ENCODE data around the gene EVX1. TPM values are rescaled to one million over a fixed set of nuclear protein-coding genes. Genes with fewer than 3 reads are reported as not detected.

Gene EVX1
- total RNA-seq, 1 donor from 2014 or later: not detected

DNA sequence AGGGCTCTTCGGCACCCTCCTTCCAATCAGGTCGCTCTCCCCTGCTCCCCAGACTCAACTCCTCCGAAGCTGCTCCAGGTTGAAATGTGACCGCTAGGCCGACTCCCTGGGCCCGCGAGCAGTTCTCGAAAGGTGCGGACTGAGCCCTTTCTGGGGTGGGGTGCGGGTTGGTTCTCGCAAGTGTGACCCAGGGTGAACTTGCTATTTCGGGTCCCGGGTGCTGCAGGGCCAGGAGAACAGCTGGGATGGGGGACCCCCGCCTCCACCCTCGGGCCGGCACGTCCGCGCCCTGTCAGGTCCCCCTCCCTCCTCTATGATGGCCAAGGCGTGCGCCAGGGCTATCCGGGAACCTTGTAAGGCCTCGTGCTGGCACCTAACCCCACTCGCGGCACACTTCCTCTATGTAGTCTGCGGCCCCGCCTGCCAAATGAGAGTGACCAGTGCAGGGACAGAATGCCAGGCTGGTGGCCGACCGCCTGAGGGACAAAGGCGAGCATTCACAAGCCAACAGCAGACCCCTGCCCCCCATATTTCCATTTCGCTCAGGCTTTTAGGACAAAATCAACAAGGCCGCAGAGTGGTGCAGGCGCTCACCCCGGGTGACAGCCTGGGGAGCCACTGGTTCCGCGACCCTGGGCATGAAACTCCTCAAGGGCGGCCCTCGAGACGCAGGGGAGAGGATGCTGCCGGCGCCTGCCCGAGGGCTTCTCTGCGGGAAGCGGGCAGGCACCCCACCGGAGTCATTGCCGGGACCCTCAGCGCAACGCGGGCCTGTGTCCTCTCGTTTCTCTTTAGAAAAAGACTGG lies 29.0 kb upstream of the EVX1 start:
- no peak overlapping the region for H3K9ac ChIP-seq
- Mint-ChIP-seq H3K36me3 (no peaks in the 10 kb centered on the region), H3K4me1 (peaks cover 4% of the 10 kb centered on the region), H3K27me3 (ENCODE audit: insufficient read depth, low read depth) (peaks cover 91% of the 10 kb centered on the region), H3K4me3 (no peak overlapping the region), H3K27ac (no peak overlapping the region), H3K9me3 (peaks cover 2% of the 10 kb centered on the region)
- H3K27ac ChIP-seq: no peak overlapping the region
- DNase-seq (ENCODE audit: low spot score): no peak
- no peaks in the 10 kb centered on the region for H3K79me2 ChIP-seq (ENCODE audit: low read depth)
- no peaks in the 10 kb centered on the region for H3F3A ChIP-seq (ENCODE audit: low read depth)
- H3K27me3 ChIP-seq: peaks cover 100% of the 10 kb centered on the region
- H3K4me2 ChIP-seq: peak overlapping the region; percentile 61
- no peaks in the 10 kb centered on the region for H3K9me3 ChIP-seq (ENCODE audit: low read depth)
- H3K4me3 ChIP-seq: peak overlapping the region; percentile 25
- no peak overlapping the region for H2AFZ ChIP-seq (replicated peaks)
- TF ChIP-seq EZH2 (IDR thresholded peaks at IDR 0.05) (peak; percentile 94), EZH2phosphoT487 (IDR thresholded peaks at IDR 0.05) (peak; percentile 94)
- TF ChIP-seq, protein P1, sequence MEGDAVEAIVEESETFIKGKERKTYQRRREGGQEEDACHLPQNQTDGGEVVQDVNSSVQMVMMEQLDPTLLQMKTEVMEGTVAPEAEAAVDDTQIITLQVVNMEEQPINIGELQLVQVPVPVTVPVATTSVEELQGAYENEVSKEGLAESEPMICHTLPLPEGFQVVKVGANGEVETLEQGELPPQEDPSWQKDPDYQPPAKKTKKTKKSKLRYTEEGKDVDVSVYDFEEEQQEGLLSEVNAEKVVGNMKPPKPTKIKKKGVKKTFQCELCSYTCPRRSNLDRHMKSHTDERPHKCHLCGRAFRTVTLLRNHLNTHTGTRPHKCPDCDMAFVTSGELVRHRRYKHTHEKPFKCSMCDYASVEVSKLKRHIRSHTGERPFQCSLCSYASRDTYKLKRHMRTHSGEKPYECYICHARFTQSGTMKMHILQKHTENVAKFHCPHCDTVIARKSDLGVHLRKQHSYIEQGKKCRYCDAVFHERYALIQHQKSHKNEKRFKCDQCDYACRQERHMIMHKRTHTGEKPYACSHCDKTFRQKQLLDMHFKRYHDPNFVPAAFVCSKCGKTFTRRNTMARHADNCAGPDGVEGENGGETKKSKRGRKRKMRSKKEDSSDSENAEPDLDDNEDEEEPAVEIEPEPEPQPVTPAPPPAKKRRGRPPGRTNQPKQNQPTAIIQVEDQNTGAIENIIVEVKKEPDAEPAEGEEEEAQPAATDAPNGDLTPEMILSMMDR (IDR thresholded peaks at IDR 0.05): no peak
- H4K20me1 ChIP-seq (ENCODE audit: low read depth): peaks cover 59% of the 10 kb centered on the region
- H3K4me1 ChIP-seq: peaks cover 16% of the 10 kb centered on the region
- no peaks in the 10 kb centered on the region for H3K36me3 ChIP-seq

DNA sequence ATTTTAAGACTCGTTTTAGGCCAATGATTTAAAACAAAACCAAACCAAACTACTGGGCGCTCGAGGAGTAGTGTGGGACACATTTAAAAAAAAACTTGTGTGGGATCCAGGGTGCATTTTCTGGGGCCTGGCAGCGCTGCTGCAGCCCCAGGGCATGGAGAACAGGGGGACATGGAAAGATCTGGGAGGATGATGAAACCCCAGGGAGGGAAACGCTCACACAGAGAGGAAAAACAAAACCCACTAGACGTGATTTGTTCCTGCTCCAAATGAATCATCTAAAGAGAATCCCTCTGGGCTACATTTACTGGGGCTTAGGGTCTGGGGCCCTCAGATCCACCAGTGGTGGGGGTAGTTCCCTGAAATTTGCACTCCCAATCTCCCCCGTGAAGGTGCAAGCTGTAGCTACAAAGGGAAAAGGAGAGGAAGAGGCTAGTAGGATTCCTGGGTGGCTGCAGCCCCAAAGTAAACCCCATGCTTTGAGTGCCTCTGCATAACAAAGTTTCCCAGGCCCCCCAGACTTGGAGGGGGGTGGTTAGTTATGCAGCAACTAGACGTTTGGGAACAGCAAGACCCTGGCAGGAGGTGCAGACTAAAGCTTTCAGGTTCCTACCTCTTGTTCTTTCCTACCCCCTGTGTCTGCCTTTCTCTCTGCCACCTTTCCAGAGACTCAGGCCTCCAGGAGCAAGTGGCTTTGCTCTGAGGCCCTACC lies 28.2 kb upstream of the EVX1 start:
- Mint-ChIP-seq H3K4me1 (peaks cover 4% of the 10 kb centered on the region), H3K36me3 (no peaks in the 10 kb centered on the region), H3K27me3 (ENCODE audit: insufficient read depth, low read depth) (peaks cover 91% of the 10 kb centered on the region), H3K9me3 (no peaks in the 10 kb centered on the region), H3K4me3 (no peak overlapping the region), H3K27ac (no peak overlapping the region)
- H3K36me3 ChIP-seq: no peaks in the 10 kb centered on the region
- no peak overlapping the region for H3K4me3 ChIP-seq
- H3K4me1 ChIP-seq: peaks cover 16% of the 10 kb centered on the region
- no peak for DNase-seq (ENCODE audit: low spot score)
- no peaks in the 10 kb centered on the region for H3F3A ChIP-seq (ENCODE audit: low read depth)
- no peaks in the 10 kb centered on the region for H3K9me3 ChIP-seq (ENCODE audit: low read depth)
- H3K79me2 ChIP-seq (ENCODE audit: low read depth): no peaks in the 10 kb centered on the region
- TF ChIP-seq EZH2phosphoT487 (IDR thresholded peaks at IDR 0.05): no peak
- TF ChIP-seq EZH2 (IDR thresholded peaks at IDR 0.05): no peak
- TF ChIP-seq, protein P1 (IDR thresholded peaks at IDR 0.05): no peak
- peaks cover 100% of the 10 kb centered on the region for H3K27me3 ChIP-seq
- no peak overlapping the region for H3K4me2 ChIP-seq
- no peak overlapping the region for H2AFZ ChIP-seq (replicated peaks)
- H4K20me1 ChIP-seq (ENCODE audit: low read depth): peaks cover 53% of the 10 kb centered on the region
- no peak overlapping the region for H3K9ac ChIP-seq
- no peak overlapping the region for H3K27ac ChIP-seq

DNA sequence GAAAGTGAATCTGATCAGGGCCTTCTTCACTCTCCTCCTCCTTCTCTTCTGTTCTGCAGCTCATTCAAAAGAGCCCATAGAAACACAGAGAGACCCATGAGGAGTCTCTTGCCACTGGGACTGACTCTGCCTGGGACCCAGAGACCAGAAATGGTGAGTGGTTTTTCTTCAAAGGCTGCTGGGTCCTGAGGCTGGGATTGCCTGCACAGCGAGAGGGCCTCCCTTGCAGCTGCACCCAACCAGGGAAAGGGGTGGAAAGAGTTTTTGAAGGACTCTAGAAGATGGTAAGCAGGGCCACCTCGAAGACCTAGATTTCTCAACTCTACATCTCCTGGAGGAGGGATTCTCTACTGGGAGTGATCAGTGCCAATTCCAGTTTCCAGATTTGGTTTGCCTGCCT lies 27.2 kb upstream of the EVX1 start:
- H3K4me3 Mint-ChIP-seq: no peak overlapping the region
- no peak overlapping the region for H3K4me3 ChIP-seq
- H3K9me3 Mint-ChIP-seq: no peaks in the 10 kb centered on the region
- no peak overlapping the region for H3K27ac ChIP-seq
- H3K27me3 Mint-ChIP-seq (ENCODE audit: insufficient read depth, low read depth): peaks cover 91% of the 10 kb centered on the region
- TF ChIP-seq, protein P1 (IDR thresholded peaks at IDR 0.05): no peak
- no peak for TF ChIP-seq EZH2 (IDR thresholded peaks at IDR 0.05)
- TF ChIP-seq EZH2phosphoT487 (IDR thresholded peaks at IDR 0.05): no peak
- H3K79me2 ChIP-seq (ENCODE audit: low read depth): no peaks in the 10 kb centered on the region
- H3K36me3 ChIP-seq: no peaks in the 10 kb centered on the region
- no peak overlapping the region for H2AFZ ChIP-seq (replicated peaks)
- no peak overlapping the region for H3K27ac Mint-ChIP-seq
- H3K4me2 ChIP-seq: no peak overlapping the region
- H3K27me3 ChIP-seq: peaks cover 100% of the 10 kb centered on the region
- peaks cover 45% of the 10 kb centered on the region for H4K20me1 ChIP-seq (ENCODE audit: low read depth)
- H3K9me3 ChIP-seq (ENCODE audit: low read depth): no peaks in the 10 kb centered on the region
- no peaks in the 10 kb centered on the region for H3F3A ChIP-seq (ENCODE audit: low read depth)
- DNase-seq (ENCODE audit: low spot score): no peak
- peaks cover 16% of the 10 kb centered on the region for H3K4me1 ChIP-seq
- peaks cover 3% of the 10 kb centered on the region for H3K4me1 Mint-ChIP-seq
- H3K36me3 Mint-ChIP-seq: no peaks in the 10 kb centered on the region
- no peak overlapping the region for H3K9ac ChIP-seq

Data from neural progenitor cell (in vitro differentiated cells).